Glomerular visceral epithelial cell (primary cell): ENCODE results near the gene NNMT.

Experiments
- DNase-seq: peaks from one replicate; pipeline ENCODE4 v3.0.0-alpha.2; 2016; ENCODE audit errors: extremely low spot score

Gene NNMT

GRCh38 chr11:114346709-114347141, 50.5 kb downstream of the NNMT start:
- DNase-seq: no peak

GRCh38 chr11:114348200-114349191, 52.3 kb downstream of the NNMT start:
- peak; percentile 71 for DNase-seq

- no peak for DNase-seq
Observed at GRCh38 chr11:114350022-114350421, 53.8 kb downstream of the NNMT start.

- peak; percentile 53 for DNase-seq
Observed at GRCh38 chr11:114353443-114353842, 57.2 kb downstream of the NNMT start.

GRCh38 chr11:114354076-114354475, 57.9 kb downstream of the NNMT start:
- DNase-seq: peak; percentile 92

- DNase-seq: peak; percentile 59
Observed at GRCh38 chr11:114358716-114359115, 62.5 kb downstream of the NNMT start.

- no peak for DNase-seq
Observed at GRCh38 chr11:114359342-114359741, 63.1 kb downstream of the NNMT start.

- DNase-seq: no peak
Observed at GRCh38 chr11:114362326-114362725, 66.1 kb downstream of the NNMT start.

GRCh38 chr11:114362958-114363357, 66.8 kb downstream of the NNMT start:
- no peak for DNase-seq
